Activated CD4-positive, alpha-beta T cell treated with anti-CD3 and anti-CD28 coated beads, Interleukin-2, Interleukin-4, amounts not matched to agents 100 ng/mL and 50 ng/mL, durations not matched to agents 16 hours and 8 hours (primary cell): ENCODE results near the gene KIAA0586.
A peak's percentile ranks its signal among the peaks of the same experiment; 100 is the strongest.

Experiments
- DNase-seq: peaks from one replicate; pipeline ENCODE4 v3.0.0-alpha.2; 2020; ENCODE audit warnings: low spot score

The KIAA0586 gene

DNA sequence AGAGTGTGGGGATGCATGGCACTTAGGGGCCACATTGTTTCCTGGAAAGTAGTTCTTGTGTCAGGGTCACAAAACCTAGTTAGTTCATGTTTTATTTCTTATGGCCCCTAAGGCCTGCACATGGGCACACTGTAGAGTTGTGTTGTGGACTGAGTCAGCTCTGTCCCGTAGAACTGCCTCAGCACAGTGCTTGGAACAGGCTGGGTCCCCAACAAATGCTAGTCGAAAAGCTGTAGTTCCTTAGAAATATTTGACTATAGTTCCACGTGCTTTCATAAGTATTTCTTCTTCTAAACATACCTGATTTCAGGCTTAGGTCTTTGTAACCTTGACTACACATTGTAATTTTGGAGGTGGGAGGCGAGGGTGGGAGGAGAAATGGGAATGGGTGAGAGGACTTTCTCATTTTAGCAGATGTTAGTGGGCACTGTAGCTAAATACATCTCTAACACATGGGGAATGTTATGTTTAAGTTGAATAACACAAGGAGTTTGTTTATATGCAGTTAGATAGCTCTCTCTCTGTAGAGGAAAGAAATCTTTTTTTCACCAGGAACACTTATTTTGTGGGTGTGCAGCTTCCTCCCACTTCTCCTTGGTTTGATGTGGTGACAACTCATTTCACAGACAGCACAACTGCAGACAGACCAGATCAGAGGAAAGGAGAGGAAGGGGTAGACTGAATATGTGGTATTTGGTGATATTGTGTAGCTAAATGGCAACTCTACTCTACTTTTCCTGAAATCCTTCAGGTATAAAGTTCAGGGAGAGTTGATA is 170.7 kb downstream of the KIAA0586 start:
- peak; percentile 37 for DNase-seq

DNA sequence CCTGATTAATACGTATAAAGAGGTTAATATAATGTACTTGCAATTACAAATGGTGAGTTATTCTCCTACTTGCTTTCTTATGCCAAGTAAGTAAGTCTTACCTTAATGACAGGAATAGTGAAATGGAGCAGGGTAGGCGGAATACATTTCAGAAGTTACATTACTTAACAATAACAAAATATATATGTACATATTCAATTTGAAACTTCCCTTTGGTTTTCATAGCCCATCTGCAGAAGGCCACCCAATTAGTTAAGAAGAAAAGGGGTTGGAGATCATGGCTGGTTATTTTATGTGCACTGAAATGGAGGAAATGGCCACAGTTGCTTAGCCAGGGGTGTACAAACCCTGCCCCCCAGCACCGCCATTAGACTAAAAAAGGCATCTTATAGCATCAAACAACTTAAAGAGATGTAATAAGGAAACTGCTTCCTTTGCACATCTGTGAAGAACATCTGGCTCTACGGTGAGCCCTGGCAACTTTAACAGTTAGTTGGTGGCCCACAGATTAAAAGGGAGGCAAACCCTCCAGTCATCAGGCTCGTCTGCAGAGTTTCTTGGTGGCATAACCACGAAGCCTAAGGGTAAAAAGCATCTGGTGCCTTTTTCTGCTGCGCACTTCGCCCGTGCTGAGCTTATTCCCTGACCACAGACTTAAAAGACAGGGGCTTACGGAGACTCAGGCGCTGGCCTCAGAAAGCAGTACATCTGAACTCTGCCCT is 171.4 kb downstream of the KIAA0586 start:
- peak; percentile 4 for DNase-seq

- DNase-seq, result no peak
These were observed 172.2 kb downstream of the KIAA0586 start for GRCh38 chr14:58599707-58600106.
